ENCODE results near the gene ZNF492. TPM values are rescaled to one million over a fixed set of nuclear protein-coding genes. Genes with fewer than 3 reads are reported as not detected.
"Not testable (repeated sequence)": the region's sequence is repeated elsewhere in the genome, so short reads cannot be mapped to it uniquely, and the experiment has no call there.

The ZNF492 gene
- total and polyA plus RNA-seq, 9 of the 15 experiments (the other 6 are each of a cell fraction or from before 2014, with no cell fraction given), result 0.01 to 0.22 (median 0.08) TPM; not detected in 1

GRCh38 chr19:22616659-22617058, 17.5 kb upstream of the ZNF492 start (continued):
- TF ChIP-seq FOXP4 (CRISPR knock-in tag; IDR thresholded peaks at IDR 0.05; ENCODE audit: borderline replicate concordance) (no peak), MTF1 (CRISPR knock-in tag; IDR thresholded peaks at IDR 0.05; ENCODE audit: borderline replicate concordance) (no peak), ZFX (CRISPR knock-in tag; IDR thresholded peaks at IDR 0.05) (no peak), FOXJ3 (CRISPR knock-in tag; IDR thresholded peaks at IDR 0.05) (no peak), GABPA (tag; conservative IDR thresholded peaks at IDR 0.05; ENCODE audit: low read depth) (no peak), ZFP36 (IDR thresholded peaks at IDR 0.05; ENCODE audit: low read depth, low read length, partially characterized antibody) (no peak), CHCHD3 (CRISPR knock-in tag; IDR thresholded peaks at IDR 0.05) (no peak), ARID3B (CRISPR knock-in tag; IDR thresholded peaks at IDR 0.05; ENCODE audit: borderline replicate concordance) (no peak), YBX1 (IDR thresholded peaks at IDR 0.05) (no peak)
- TF ChIP-seq, protein P1, sequence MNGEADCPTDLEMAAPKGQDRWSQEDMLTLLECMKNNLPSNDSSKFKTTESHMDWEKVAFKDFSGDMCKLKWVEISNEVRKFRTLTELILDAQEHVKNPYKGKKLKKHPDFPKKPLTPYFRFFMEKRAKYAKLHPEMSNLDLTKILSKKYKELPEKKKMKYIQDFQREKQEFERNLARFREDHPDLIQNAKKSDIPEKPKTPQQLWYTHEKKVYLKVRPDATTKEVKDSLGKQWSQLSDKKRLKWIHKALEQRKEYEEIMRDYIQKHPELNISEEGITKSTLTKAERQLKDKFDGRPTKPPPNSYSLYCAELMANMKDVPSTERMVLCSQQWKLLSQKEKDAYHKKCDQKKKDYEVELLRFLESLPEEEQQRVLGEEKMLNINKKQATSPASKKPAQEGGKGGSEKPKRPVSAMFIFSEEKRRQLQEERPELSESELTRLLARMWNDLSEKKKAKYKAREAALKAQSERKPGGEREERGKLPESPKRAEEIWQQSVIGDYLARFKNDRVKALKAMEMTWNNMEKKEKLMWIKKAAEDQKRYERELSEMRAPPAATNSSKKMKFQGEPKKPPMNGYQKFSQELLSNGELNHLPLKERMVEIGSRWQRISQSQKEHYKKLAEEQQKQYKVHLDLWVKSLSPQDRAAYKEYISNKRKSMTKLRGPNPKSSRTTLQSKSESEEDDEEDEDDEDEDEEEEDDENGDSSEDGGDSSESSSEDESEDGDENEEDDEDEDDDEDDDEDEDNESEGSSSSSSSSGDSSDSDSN (IDR thresholded peaks at IDR 0.05; ENCODE audit: borderline replicate concordance in 1 of 2, low read depth in 2 of 2, low read length in 2 of 2), result no peak

DNA sequence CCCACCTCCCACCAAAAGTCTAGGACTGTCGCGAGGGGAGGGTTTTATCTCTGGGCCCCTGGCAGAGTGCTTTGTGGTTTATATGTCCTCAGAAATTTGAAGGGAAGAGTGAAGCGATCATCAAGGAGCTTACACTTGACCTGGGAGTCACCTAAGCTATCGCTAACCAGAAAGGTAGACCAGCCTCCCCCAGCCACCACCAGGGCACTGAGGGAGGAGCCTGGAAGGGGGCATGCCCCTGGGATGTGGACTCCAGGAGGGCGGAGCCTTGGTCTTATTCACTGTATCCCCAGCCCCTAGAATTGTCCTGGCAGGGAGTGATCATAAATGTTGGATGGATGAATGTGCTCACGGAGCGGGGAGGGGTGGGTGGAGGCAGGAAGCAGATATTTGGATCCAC, 16.9 kb upstream of the ZNF492 start:
- H3K4me3 ChIP-seq; in situ Hi-C loops (cut with MboI); H2AFZ ChIP-seq (ENCODE audit: low read depth, low read length); H3K4me1 ChIP-seq (replicated peaks in 1 of 2; ENCODE audit: control insufficient read depth in 2 of 2, insufficient read depth in 2 of 2, low read length in 2 of 2); BruUV-seq (replicated peaks); H4K20me1 ChIP-seq (replicated peaks; ENCODE audit: control insufficient read depth, insufficient read depth, low read length); intact Hi-C loops (cut with micrococcal nuclease); H3K36me3 ChIP-seq (ENCODE audit: control insufficient read depth, insufficient read depth, low read length); POLR2A ChIA-PET; H3K9me1 ChIP-seq (ENCODE audit: control insufficient read depth, insufficient read depth, low read length); ATAC-seq; DNase-seq (ENCODE audit: extremely low read depth in 1 of 4, low spot score in 3 of 4); H3K9ac ChIP-seq (ENCODE audit: insufficient read depth in 1 of 2, low read depth in 2 of 2, low read length in 2 of 2); H3K27ac ChIP-seq (ENCODE audit: extremely low read depth, low read depth, low read length); H3K79me2 ChIP-seq (ENCODE audit: control insufficient read depth, insufficient read depth, low read length); FAIRE-seq; H3K4me2 ChIP-seq (ENCODE audit: insufficient read depth, low read length); H3K27me3 ChIP-seq (ENCODE audit: control insufficient read depth in 2 of 2, insufficient read depth in 2 of 2, low read length in 2 of 2); CTCF ChIA-PET (ENCODE audit: low intra/inter-chr PET ratio); H3K9me3 ChIP-seq (replicated peaks; ENCODE audit: control insufficient read depth, insufficient read depth, low read depth, low read length): not testable (repeated sequence)
- 3% methylated on average over 5 of the region's 7 CpGs for WGBS (ENCODE audit: insufficient coverage, low coverage, missing lambda C conversion rate)

Data from K562 (cell line).